Hematopoietic multipotent progenitor cell treated with erythropoietin and hydrocortisone succinate and interleukin-3 and kit ligand, for 6 days (in vitro differentiated cells): Measurements from ENCODE around the gene INSM1.

Experiments used
- DNase-seq: peaks from one replicate; pipeline ENCODE4 v3.0.0-alpha.2; 2015

INSM1 gene

DNA sequence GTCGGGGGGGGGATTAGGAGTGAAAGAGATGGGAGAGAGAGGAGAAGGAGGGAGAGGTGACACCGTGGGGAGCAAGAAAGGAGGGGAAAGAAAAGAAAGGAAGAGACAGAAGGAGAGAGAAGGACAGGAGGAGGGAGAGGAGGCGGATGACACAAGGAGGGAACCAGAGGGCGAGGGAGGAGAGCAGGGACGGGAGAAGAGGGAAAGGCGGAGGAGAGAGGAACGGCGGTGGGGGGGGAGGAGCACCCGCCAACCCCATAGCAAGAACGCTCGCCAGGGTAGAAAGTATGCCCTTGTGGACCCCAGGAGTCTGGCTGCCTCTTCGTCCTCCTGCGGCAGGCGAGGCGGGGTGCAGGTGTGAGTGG lies 4.5 kb upstream of the INSM1 start:
- no peak for DNase-seq

- no peak for DNase-seq
Measured at GRCh38 chr20:20363799-20364592, 3.9 kb upstream of the INSM1 start.

DNA sequence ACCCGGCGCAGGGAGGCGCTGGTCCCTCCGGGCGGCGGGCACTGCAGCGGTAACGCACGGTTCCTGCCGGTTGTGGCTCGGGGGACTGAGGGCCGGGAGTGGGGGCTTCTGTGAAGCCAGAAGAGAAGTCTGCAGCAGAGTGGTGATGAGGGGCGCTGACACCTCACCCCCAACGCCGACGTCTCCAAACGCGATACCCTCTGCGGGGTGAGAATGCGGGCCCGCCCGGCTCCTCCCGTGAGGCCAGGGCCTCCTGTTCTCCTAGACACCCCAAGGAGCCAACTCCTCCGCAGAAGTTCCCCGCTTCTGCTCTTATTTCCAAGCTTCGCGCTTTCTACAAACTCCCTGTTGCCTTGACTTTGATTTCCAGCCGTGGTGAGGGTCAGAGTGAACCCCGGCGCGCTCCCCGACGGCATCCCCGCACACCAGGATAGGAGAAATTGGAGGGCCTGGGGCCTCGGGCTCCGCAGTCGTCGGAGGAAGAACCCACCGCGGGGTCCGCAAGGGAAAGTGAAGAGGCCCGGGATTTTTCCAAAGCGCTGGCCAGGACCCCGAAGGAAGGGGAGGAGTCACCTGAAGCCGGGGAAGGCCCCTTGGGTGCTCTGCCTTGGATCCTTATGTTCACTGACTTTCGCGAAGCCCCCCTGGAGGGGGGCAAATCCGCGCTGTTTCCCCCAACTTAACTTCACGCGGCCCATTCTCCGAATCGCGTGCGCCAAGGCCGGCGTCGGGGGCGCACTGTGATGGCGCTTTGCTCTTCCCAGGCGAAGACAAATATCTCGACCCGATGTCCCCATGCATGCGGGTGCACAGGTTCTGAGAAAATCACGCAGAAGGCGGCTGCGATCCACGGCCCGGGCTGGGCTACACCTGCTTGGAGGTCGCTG lies 3.1 kb upstream of the INSM1 start:
- DNase-seq, result no peak

GRCh38 chr20:20365480-20366161 lies 2.3 kb upstream of the INSM1 start:
- no peak for DNase-seq

DNA sequence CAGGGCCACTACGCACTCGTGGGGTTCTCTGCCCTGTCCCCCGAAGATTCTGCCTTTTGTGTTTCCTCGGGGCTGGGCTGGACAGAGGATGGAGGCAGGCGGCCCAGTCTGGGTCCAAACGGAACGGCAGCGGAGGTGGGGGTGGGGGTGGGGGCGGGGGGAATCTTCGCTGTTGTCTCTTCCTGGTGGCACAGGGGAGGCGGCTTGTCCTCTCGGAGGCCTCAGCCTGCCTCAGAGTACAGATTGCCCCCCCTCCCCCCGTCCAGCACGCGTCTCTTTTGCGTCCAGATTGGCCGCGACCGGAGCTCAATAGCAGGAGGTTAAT lies 1.4 kb upstream of the INSM1 start:
- DNase-seq, result no peak

GRCh38 chr20:20366876-20367574 lies 879 bp upstream of the INSM1 start:
- DNase-seq, result no peak

GRCh38 chr20:20368418-20369249 lies 730 bp downstream of the INSM1 start:
- no peak for DNase-seq

DNA sequence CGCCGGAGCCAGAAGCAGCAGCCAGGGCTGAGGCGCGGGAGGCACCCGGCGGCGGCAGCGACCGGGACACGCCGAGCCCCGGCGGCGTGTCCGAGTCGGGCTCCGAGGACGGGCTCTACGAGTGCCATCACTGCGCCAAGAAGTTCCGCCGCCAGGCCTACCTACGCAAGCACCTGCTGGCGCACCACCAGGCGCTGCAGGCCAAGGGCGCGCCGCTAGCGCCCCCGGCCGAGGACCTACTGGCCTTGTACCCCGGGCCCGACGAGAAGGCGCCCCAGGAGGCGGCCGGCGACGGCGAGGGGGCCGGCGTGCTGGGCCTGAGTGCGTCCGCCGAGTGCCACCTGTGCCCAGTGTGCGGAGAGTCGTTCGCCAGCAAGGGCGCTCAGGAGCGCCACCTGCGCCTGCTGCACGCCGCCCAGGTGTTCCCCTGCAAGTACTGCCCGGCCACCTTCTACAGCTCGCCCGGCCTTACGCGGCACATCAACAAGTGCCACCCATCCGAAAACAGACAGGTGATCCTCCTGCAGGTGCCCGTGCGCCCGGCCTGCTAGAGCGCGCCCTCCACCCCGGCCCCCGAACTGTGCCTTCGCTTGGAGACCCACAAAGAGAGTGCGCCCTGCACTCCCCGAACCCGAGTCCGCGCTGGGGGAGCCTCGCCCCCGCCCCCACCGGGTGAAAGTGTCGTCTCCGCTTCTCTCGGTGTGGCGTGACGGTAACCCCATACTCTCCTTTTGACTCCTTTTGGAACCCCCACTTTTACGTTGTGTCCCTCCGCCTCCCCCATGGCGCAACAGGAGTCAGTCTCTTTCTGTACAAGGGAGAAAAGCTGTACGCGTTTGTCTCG lies 1.6 kb downstream of the INSM1 start:
- DNase-seq, result no peak

DNA sequence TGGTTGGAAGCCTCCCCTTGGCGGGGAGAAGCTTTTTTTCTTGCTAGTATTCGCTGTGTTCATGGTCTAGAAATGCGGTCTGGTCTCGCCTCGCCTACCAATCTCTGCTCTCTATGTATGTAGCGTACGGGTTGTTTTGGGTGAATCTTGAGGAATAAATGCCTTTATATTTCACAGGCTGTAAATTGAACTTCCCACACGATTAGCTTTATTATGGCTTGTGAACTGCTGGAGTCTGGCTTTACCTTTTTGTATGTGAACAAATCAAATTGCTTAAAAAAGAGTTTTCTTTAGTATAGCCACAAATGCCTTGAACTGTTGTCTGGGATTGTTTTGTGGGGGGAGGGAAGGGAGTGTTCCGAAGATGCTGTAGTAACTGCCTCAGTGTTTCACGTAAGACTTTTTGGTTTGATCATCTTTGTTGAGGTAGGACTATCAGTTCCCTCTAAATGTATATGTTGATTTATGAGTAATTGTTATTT lies 2.2 kb downstream of the INSM1 start:
- no peak for DNase-seq

DNA sequence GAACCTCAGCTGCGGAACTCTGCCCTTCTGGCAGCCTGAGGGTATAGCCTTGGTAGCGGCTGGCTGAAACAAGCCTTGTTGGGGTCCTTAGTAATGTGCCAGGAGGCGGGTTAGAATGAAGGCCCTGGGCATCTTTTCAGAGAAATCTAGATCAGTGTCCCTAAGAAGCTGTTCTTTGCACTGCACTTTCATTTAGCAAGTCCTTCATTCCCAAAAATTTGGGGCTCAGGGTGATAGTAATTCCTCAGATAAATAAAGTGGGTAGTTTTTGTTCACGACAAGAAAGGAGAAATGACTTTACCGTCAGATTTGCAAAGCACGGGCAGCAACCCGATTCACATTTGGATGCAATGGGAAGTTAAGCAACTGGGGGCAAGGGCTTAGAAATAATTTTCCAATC lies 3.2 kb downstream of the INSM1 start:
- DNase-seq, result no peak

GRCh38 chr20:20371681-20372080 lies 3.8 kb downstream of the INSM1 start:
- DNase-seq, result no peak

- no peak for DNase-seq
Measured at GRCh38 chr20:20373091-20373571, 5.2 kb downstream of the INSM1 start.

GRCh38 chr20:20375862-20376261 lies 8.0 kb downstream of the INSM1 start:
- no peak for DNase-seq

- no peak for DNase-seq
Measured at GRCh38 chr20:20386192-20386591, 18.3 kb downstream of the INSM1 start.

DNA sequence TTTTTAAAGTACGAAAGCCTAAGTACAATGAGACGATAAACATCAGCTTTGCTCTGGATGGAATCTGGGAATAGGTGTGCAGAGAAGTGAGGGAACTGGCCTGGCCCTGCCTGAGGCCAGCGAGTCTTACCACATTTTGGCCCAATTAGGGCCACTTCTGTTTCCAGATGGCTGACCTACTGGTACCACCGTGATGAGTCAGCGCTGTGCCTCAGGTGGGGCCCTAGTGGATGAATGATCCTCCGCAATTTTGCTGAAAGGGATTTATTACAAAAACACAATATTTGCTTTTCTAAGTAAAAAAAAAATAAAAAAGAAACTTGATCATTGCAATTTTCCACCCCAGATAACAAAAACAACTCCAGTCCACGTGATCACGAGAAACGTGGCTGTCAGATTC lies 22.5 kb downstream of the INSM1 start:
- DNase-seq, result no peak

- DNase-seq, result no peak
Measured at GRCh38 chr20:20391115-20391514, 23.2 kb downstream of the INSM1 start.

DNA sequence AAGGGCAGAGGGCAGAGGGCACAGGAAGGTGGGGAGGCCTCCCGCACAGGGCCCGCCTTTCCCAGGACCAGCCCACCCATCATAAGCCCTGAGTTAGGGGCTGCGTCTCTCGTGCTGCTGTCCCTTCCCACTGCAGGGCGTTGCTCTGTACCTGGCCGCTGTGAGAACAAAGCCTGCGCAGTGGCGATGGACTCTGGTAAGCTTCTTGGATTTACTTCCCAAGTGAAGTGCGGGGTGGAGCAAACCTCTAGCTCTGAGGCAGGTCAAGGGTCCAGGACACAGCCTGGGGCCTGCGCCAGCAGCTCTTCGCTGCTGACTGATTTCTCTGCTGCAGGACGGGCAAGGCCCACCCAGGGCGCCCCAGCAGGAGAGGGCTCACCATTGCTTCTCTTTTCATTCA lies 23.9 kb downstream of the INSM1 start:
- no peak for DNase-seq

DNA sequence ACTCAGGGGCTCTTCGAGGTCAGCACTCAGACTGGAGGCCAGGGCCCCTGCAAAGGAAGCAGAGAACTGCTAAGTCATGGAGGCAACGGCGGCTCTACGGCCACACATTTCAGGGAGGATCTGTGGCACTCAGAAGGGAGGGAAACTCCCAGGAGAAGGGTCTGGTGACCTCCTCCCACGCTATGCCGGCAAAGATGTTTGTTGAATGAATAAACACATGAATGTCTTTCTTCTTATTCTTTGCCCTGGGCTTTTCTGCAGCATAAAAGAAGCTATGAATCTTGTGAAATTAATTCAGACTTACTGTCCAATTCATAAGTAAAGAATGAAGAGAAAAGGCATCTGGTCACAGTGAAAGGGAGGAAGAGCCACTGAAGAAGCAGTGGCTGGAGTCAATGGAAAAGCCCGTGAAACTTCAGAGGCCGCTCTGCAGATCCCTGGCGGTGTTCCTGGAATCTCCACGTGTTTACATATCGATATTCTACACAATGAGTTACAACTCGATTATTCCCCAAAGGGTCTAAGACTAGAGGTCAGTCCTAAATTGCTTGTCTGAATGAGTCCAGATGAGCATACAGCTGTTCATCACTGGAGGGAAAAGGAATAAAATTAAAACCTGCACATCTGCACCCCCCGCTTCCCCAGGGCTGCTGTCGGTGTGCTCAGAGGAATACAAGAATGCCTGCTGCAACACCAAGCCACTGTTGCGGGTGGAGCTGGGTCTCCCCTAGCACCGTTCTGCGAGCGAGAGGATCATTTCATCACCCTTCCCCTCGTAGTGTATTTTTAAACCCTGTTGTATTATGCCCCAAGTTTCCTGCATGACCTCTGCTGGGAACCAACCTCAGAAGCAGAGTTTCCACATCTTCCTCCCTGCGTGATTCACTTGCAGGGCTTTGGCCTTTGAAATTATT lies 25.6 kb downstream of the INSM1 start:
- DNase-seq, result peak; percentile 32

DNA sequence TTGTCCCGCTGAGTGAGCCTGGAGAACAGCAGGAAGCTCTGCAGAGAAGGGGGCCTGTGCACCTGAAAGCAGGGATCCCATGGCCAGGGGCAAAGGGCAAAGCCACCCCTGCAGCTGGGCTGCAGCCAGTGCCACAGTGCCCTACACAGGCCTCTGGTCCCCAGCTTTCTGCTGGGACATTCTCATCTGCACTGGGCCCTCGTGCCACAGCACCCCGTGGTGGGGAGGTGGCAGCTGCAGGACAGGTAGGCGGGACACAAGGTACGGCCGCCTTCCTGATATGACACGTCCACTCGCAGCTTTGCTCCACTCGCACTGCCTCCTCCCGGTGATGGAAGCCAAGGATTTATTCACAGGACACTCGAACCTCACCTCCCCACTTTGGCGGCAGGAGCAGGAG lies 27.2 kb downstream of the INSM1 start:
- DNase-seq, result no peak
